Activated naive CD4-positive, alpha-beta T cell treated with anti-CD3 and anti-CD28 coated beads for 36 hours (primary cell): ENCODE measurements around the gene PGM5. TPM values are rescaled to one million over a fixed set of nuclear protein-coding genes. Genes with fewer than 3 reads are reported as not detected.

Source experiments
- CTCF ChIA-PET: fragments of 350-600 bp; sonication (Branson Sonifier 250); formaldehyde crosslinking; loops from one replicate; lab custom pipeline; 2021; ENCODE audit warnings: antibody characterized with exemption; lab: Charles Lee
- DNase-seq: peaks from one replicate; pipeline ENCODE4 v3.0.0-alpha.2; 2020
- H3K27ac Mint-ChIP-seq: one replicate; pipeline ENCODE4 v1.8.0; 2021; ENCODE audit warnings: mild to moderate bottlenecking, mixed read lengths
- H3K27me3 Mint-ChIP-seq: one replicate; pipeline ENCODE4 v1.8.0; 2021; ENCODE audit warnings: low read depth, mixed read lengths
- H3K36me3 Mint-ChIP-seq: one replicate; pipeline ENCODE4 v1.8.0; 2021; ENCODE audit warnings: low read depth, mixed read lengths
- H3K4me1 Mint-ChIP-seq: one replicate; pipeline ENCODE4 v1.8.0; 2021; ENCODE audit warnings: low read depth, mixed read lengths
- H3K4me3 Mint-ChIP-seq: one replicate; pipeline ENCODE4 v1.8.0; 2021; ENCODE audit warnings: mild to moderate bottlenecking, moderate library complexity, mixed read lengths
- H3K9me3 Mint-ChIP-seq: one replicate; pipeline ENCODE4 v1.8.0; 2021; ENCODE audit warnings: mixed read lengths
- intact Hi-C: fragments of 100-400 bp; cut with micrococcal nuclease; formaldehyde crosslinking; loops from one replicate; pipeline ENCODE4 v1.15.1; 2023
- total RNA-seq, 2 experiments: library from RNA; stranded (reverse); gene quantifications; one replicate each; pipeline ENCODE4 v1.2.3, GENCODE V29; 2021

PGM5 gene
- total RNA-seq, 2 experiments from 2014 or later: not detected

DNA sequence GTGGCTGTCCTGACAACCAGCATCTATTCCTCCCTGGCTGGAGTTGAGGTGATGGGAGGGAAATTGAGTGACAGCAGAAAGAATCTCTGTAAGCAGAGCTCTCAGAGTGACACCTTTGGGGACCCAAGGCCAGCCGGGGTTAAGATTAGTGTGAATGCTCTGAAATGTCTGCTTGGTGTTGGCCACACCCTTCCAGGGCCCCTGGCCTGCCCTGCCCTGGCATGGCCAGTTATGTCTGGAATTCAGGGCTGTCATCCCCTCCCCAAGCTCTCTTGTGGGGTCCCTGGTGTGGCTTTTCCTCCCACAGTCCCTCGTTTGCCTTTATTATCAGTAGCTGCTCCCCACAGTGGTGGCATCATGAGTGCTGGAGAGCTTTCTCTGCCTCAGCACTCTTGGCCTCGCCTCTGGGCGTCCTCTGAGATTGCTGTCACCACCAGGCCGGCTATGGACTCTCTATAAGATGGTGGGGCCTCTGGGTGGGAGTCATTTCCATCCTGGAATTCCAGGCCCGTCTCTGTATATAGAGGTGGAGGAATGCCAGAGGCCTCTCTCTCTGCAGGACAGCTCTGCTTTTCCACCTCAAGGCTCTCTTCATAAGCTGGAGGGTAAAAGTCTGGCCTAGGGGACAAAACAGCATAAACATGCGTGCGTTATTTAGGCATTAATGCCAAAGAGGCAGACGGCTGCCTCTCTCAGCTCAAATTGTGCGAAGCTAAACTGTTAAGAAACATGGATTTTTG, 180.6 kb downstream of the PGM5 start:
- H3K4me3 Mint-ChIP-seq: no peak overlapping the region
- H3K36me3 Mint-ChIP-seq: no peaks in the 10 kb centered on the region
- no peak for DNase-seq
- no peaks in the 10 kb centered on the region for H3K4me1 Mint-ChIP-seq
- H3K27ac Mint-ChIP-seq: no peak overlapping the region
- no peaks in the 10 kb centered on the region for H3K9me3 Mint-ChIP-seq
- intact Hi-C loops: no loop called here
- H3K27me3 Mint-ChIP-seq: peaks cover 8% of the 10 kb centered on the region
- CTCF ChIA-PET: no interaction called here

DNA sequence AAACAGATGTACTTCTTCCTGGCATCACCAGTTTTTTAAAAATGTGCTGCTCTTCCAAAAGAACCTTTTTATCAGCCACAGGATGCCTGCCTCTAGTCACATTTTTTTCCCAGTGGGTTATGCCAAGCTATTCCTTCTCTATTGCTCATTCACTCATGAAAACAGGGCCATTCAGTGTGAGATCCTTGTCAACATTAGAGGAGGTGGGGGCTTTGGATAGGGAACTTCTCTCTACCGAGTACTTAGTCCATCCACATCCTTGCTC, 181.1 kb downstream of the PGM5 start:
- Mint-ChIP-seq H3K9me3 (no peaks in the 10 kb centered on the region), H3K36me3 (no peaks in the 10 kb centered on the region), H3K4me1 (no peaks in the 10 kb centered on the region), H3K4me3 (no peak overlapping the region), H3K27ac (no peak overlapping the region), H3K27me3 (peaks cover 8% of the 10 kb centered on the region)
- intact Hi-C loops: no loop called here
- CTCF ChIA-PET: no interaction called here
- DNase-seq: no peak

DNA sequence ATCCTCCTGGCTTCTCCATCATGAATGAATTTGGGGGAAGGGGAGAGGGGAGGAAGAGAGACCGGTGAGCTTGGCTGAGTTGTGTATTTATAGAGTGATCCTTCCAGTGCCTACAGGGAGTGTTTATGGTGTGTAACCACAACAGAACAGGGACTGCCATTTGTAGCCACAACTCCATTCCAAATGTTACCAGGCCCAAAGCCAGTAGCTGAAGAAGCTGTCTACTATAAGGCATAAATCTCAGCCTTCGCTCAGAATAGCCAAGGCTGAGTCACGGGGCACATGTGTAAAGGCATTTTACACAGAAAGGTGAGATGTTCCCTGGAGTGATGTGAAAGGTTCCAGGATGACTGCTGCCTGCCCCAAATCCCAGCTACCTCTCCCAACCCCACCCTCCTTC, 181.8 kb downstream of the PGM5 start:
- intact Hi-C loops: no loop called here
- Mint-ChIP-seq H3K4me3 (no peak overlapping the region), H3K4me1 (no peaks in the 10 kb centered on the region), H3K9me3 (no peaks in the 10 kb centered on the region), H3K27ac (no peak overlapping the region), H3K36me3 (no peaks in the 10 kb centered on the region), H3K27me3 (peaks cover 8% of the 10 kb centered on the region)
- no peak for DNase-seq
- CTCF ChIA-PET: no interaction called here

DNA sequence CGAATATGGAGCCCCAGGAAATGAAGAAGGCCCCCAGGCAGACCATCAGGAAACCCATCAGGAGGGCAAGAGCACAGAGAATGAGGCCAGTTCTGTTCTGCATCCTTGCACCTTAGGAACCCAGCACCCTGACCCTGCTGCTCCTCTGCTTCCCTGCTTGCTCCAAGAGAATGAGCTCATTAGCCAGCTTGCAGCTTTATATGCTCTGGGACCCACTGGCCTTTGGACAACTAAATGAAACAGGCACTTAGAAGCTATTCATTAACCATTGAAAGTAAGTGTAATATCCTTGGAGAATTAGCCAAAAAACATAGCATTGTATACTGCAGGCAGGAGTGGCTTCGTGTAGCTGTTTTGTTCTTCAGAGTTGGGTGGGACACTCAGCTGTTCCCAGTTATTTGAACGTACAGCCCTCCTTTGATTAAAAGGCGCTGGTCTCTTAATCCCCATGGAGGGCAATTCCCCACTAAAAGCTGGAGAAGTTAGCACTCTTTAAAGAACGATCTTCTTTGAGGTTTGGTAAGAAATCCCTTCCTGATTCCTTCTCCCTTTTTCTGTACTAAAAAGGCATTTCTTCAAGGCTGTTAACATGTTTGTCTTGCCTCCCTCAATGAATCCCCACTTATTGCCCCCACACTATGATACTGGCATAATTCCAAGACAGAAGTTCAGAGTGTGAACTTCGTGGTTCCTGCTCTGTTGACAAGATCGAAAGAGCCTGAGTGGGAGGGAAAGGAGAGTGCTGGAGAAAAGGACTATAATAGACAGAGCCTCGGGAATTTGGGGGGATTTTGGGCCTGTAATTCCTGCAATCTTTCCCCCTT, 184.5 kb downstream of the PGM5 start, which contains the start of gene TMEM252:
Gene TMEM252 (minus strand): TSS at position 172 of the 824 bp plus-strand sequence. CDS start 69 bp downstream, at position 103.
- Mint-ChIP-seq H3K27me3 (peaks cover 13% of the 10 kb centered on the region), H3K9me3 (no peaks in the 10 kb centered on the region), H3K36me3 (no peaks in the 10 kb centered on the region), H3K4me1 (no peaks in the 10 kb centered on the region), H3K4me3 (no peak within 1 kb of the TSS), H3K27ac (no peak within 1 kb of the TSS)
- no peak for DNase-seq
- CTCF ChIA-PET: interaction anchor here (0.9 to 1.8 kb wide), 2 partner anchors 20 to 409 kb away, joined by 3 to 4 read pairs; no protein-coding TSS in a partner anchor
- intact Hi-C loops: no loop called here

DNA sequence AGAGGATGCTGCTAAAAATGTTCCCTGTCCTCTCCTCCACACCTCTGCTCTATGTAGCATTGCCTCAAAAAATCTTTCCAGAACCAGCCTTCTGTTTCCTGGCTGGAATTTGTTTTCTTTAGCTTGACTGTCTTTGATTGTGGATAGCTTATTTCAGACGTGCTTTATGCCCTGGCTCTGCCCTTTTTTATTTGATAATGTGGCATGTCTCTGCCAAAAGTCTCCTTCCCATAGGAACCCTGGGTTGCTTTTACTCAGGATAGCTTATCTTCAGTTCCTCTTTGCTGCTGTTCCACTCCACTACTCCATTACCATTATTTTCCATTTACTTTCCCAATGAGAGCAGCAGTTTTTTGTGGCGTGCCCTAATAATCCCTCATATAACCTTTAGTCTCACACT, 185.2 kb downstream of the PGM5 start:
- intact Hi-C loops: no loop called here
- H3K27me3 Mint-ChIP-seq: peaks cover 13% of the 10 kb centered on the region
- no peaks in the 10 kb centered on the region for H3K4me1 Mint-ChIP-seq
- H3K36me3 Mint-ChIP-seq: no peaks in the 10 kb centered on the region
- no peak overlapping the region for H3K4me3 Mint-ChIP-seq
- CTCF ChIA-PET: interaction anchor here (0.9 to 1.8 kb wide), 2 partner anchors 19 to 408 kb away, joined by 3 to 4 read pairs; no protein-coding TSS in a partner anchor
- DNase-seq: no peak
- H3K9me3 Mint-ChIP-seq: no peaks in the 10 kb centered on the region
- no peak overlapping the region for H3K27ac Mint-ChIP-seq

DNA sequence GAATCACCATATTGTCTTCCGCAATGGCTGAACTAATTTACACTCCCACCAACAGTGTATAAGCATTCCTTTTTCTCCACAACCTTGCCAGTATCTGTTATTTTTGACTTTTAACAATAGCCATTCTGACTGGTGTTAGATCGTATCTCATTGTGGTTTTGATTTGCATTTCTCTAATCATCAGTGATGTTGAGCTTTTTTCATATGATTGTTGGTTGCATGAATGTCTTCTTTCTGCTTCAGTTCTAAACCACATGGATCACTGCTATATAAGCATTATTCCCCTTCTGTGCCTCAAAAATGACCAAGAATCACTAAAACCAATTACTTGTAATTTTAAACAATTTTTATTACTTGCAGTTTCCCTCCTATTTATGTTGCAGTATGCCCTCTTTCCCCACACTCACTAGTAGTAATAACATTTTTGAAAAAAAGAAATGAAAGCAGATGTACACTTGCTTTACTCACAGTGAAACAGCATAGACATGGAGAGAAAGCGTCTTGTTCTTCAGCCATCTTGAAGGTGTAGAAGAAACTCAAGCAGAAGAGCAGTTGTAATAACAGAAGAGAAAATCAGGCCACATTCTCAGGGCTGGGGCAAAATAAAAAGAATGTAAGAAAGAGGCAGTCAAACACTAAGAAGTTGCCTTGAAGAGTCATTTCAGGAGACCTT, 188.8 kb downstream of the PGM5 start:
- no peak for DNase-seq
- intact Hi-C loops: no loop called here
- no peaks in the 10 kb centered on the region for H3K36me3 Mint-ChIP-seq
- peaks cover 8% of the 10 kb centered on the region for H3K27me3 Mint-ChIP-seq
- no peak overlapping the region for H3K27ac Mint-ChIP-seq
- H3K9me3 Mint-ChIP-seq: no peaks in the 10 kb centered on the region
- CTCF ChIA-PET: no interaction called here
- no peak overlapping the region for H3K4me3 Mint-ChIP-seq
- H3K4me1 Mint-ChIP-seq: no peaks in the 10 kb centered on the region

DNA sequence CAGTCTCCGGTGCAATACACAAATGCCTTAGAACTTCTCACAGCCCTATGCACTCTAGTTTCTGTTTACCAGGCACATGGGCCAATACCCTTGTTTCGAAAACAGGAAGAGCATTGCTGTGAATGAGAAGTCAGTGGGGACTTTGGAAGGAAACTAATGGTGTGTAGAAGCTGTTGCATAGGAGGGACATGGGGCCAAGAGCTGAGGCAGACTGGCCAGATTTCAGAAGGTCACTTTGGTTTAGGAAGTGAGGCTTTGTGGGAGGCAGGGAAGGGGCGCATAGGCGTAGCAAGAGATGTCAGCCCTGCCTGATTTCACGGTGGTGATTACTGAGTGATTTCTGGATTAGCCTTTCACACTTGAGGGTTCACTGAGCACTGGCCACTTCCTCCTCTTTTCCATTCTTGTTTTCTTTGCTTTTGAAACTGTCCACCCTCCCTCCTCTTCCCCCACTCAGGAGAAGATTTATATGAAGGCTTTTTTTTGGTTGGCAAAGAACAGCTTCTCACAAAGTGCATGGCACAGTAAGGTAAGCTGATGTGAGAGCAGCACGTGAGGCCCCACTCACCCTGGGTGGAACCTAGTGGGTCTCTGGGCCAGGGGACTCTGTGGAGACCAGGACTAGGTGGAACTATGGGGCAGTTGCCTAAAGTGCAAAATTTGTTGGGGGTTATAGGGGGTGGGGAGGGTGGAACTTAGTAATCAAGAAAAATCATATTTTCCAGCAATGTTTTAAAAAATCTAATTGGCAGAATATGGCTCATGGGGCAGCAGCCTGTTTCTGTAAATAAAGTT, 190.4 kb downstream of the PGM5 start:
- Mint-ChIP-seq H3K36me3 (no peaks in the 10 kb centered on the region), H3K9me3 (no peaks in the 10 kb centered on the region), H3K4me1 (no peaks in the 10 kb centered on the region), H3K27me3 (peaks cover 5% of the 10 kb centered on the region), H3K4me3 (no peak overlapping the region), H3K27ac (no peak overlapping the region)
- DNase-seq: no peak
- intact Hi-C loops: no loop called here
- CTCF ChIA-PET: no interaction called here

DNA sequence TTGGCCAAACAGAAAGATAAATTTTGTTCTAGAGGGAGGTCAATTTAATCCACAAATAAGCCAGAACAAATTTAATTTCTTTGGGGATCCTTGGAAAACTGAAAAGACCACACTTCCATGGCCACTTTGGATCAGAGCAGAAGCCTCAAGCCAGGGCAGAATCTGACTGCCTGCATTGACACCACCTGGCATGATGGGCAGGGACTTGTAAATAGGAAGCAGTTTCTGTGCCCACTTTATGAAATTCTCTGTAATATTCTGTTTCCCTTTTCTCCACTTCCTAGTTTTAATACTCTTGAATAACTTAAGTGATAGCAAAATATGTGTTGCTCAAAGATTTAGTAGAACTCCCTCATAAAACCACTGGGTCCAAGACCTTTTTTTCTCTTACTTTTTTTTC, 191.0 kb downstream of the PGM5 start:
- no peaks in the 10 kb centered on the region for H3K9me3 Mint-ChIP-seq
- peaks cover 5% of the 10 kb centered on the region for H3K27me3 Mint-ChIP-seq
- DNase-seq: no peak
- no peak overlapping the region for H3K27ac Mint-ChIP-seq
- CTCF ChIA-PET: no interaction called here
- H3K4me1 Mint-ChIP-seq: no peaks in the 10 kb centered on the region
- intact Hi-C loops: no loop called here
- H3K4me3 Mint-ChIP-seq: no peak overlapping the region
- no peaks in the 10 kb centered on the region for H3K36me3 Mint-ChIP-seq

DNA sequence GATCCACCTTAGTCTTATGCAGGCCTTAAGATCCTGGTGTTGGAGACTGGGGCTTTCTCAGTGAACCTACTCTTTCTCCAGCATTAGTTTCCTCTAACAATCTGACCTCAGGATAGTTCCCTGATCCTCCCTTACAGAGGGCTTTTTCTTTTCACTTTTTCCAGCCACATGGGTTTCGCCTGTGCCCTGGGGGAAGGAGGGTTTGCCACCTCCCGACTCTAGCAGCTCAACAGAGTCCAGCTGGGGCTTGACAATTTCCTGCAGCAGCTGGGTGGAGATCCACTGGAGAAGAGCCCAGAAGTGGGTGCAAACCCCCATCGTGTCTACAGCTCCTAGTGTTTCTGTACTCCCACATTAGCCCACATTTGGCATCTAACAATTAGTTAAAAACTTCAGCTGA, 191.8 kb downstream of the PGM5 start:
- H3K27me3 Mint-ChIP-seq: peaks cover 9% of the 10 kb centered on the region
- intact Hi-C loops: no loop called here
- H3K9me3 Mint-ChIP-seq: no peaks in the 10 kb centered on the region
- no peak overlapping the region for H3K4me3 Mint-ChIP-seq
- no peaks in the 10 kb centered on the region for H3K4me1 Mint-ChIP-seq
- no peak overlapping the region for H3K27ac Mint-ChIP-seq
- CTCF ChIA-PET: interaction anchor here (1.6 kb wide), 1 partner anchor 12 kb away, joined by 6 read pairs; no protein-coding TSS in a partner anchor
- DNase-seq: no peak
- no peaks in the 10 kb centered on the region for H3K36me3 Mint-ChIP-seq

DNA sequence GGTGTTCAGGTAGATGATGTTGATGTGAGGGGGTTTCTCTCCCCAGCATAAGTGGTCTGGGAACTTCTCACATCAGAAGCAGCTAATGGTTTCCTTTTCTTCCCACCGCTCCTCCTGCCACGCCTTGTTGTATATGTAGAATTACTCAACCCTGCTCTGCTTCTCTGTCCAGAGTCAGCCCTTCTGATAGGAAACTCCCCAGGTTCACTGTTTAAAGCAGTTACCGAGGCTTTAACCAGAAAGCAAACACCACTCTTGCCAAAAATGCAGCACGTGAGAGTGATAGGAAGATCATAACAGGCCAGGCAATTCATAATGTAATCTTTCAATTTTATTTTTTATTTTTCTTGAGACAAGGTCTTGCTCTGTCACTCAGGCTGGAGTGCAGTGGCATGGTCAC, 194.8 kb downstream of the PGM5 start:
- H3K36me3 Mint-ChIP-seq: no peaks in the 10 kb centered on the region
- H3K27ac Mint-ChIP-seq: no peak overlapping the region
- H3K27me3 Mint-ChIP-seq: peaks cover 3% of the 10 kb centered on the region
- intact Hi-C loops: loop anchor here (10.0 kb wide), 1 partner anchor 196 kb away; the partner anchor contains the start of gene PGM5
- no peak for DNase-seq
- no peak overlapping the region for H3K4me3 Mint-ChIP-seq
- CTCF ChIA-PET: interaction anchor here (0.8 to 1.2 kb wide), 2 partner anchors 9 to 17 kb away, joined by 3 read pairs; no protein-coding TSS in a partner anchor
- H3K9me3 Mint-ChIP-seq: no peaks in the 10 kb centered on the region
- no peaks in the 10 kb centered on the region for H3K4me1 Mint-ChIP-seq

DNA sequence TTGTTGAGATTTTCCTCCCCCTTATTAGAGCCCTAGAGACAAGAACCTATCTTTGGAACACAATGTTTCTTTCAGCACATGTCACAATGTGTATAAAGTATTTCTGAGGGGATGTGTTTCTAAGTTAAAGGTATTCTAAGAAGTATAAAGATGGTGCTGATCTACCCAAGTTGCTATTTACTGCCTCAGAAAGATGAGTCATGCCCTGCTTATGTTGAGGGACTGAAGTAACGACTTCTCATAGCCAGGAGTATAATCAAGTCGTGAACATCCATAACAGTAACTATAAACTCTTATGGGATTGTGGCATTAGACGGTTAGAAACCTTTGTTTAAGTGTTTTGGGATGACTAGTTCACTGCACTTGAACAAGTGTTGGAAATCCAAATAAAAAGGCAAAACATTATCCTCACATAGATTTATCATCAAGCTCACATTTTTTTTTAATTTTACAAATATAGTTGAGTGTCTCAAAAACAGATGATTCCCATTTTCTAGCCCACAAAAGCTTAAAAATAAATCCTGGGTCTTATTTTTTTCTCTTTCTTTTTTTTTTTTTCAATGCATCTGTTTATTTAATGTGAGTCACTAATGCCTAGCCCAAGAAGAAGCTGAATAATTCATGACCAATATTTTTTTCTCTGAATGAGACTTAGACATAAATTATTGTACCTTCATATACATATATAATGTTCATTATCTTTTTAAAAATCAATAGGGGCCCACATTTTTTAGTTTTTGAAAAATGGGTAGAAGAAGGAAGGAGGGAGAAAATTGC, 196.5 kb downstream of the PGM5 start:
- CTCF ChIA-PET: interaction anchor here (0.7 kb wide), 1 partner anchor 15 kb away, joined by 6 read pairs; no protein-coding TSS in a partner anchor
- Mint-ChIP-seq H3K9me3 (no peaks in the 10 kb centered on the region), H3K4me3 (no peak overlapping the region), H3K4me1 (no peaks in the 10 kb centered on the region), H3K36me3 (no peaks in the 10 kb centered on the region), H3K27ac (no peak overlapping the region), H3K27me3 (peaks cover 6% of the 10 kb centered on the region)
- DNase-seq: no peak
- intact Hi-C loops: loop anchor here (10.0 kb wide), 1 partner anchor 198 kb away; the partner anchor contains the start of gene PGM5
